Osteoblast (primary cell): ENCODE measurements around the gene KRT85. TPM values are rescaled to one million over a fixed set of nuclear protein-coding genes. Genes with fewer than 3 reads are reported as not detected.
A peak's percentile ranks its signal among the peaks of the same experiment; 100 is the strongest.

ENCODE experiments used
- DNase-seq: peaks from one replicate; pipeline ENCODE4 v3.0.0; 2011; ENCODE audit warnings: low spot score, mixed read lengths; ENCODE audit not compliant: insufficient read length; ENCODE audit errors: missing footprints
- H2AFZ ChIP-seq: 2 replicates; pipeline ENCODE4 v1.6.0; 2011; ENCODE audit warnings: mild to moderate bottlenecking, low read length
- H3K27ac ChIP-seq: 2 replicates; pipeline ENCODE4 v1.5.1; 2011; ENCODE audit warnings: mild to moderate bottlenecking, low read depth, low read length, moderate library complexity
- H3K27me3 ChIP-seq: 2 replicates; pipeline ENCODE4 v1.6.0; 2012; ENCODE audit warnings: mild to moderate bottlenecking, control low read depth, inconsistent platforms, low read length, moderate library complexity; ENCODE audit not compliant: insufficient read depth
- H3K36me3 ChIP-seq: 2 replicates; pipeline ENCODE4 v1.5.1; 2011; ENCODE audit warnings: mild to moderate bottlenecking, low read length, control low read depth, moderate library complexity; ENCODE audit not compliant: insufficient read depth
- H3K4me1 ChIP-seq: 2 replicates; pipeline ENCODE4 v1.5.1; 2011; ENCODE audit warnings: mild to moderate bottlenecking, low read length, control low read depth, moderate library complexity; ENCODE audit not compliant: insufficient read depth
- H3K4me2 ChIP-seq: 2 replicates; pipeline ENCODE4 v1.6.0; 2011; ENCODE audit warnings: mild to moderate bottlenecking, low read length; ENCODE audit not compliant: insufficient read depth
- H3K4me3 ChIP-seq: fragments of 200-600 bp; sonication (generic); 3 replicates; pipeline ENCODE4 v1.5.1; 2012; ENCODE audit warnings: mild to moderate bottlenecking, low read length, inconsistent platforms; ENCODE audit not compliant: insufficient read depth
- H3K79me2 ChIP-seq: 2 replicates; pipeline ENCODE4 v1.6.0; 2012; ENCODE audit warnings: mild to moderate bottlenecking, low read length, control low read depth, inconsistent platforms; ENCODE audit not compliant: insufficient read depth
- H3K9me3 ChIP-seq: 2 replicates; pipeline ENCODE4 v1.5.1; 2011; ENCODE audit warnings: low read depth, low read length, control low read depth
- H4K20me1 ChIP-seq: 2 replicates; pipeline ENCODE4 v1.6.0; 2012; ENCODE audit warnings: mild to moderate bottlenecking, low read length, control low read depth; ENCODE audit not compliant: insufficient read depth
- total RNA-seq: library from RNA; depleted of rRNA; stranded (reverse); fragments of >200 nt; gene quantifications from 2 replicates; pipeline ENCODE4 v1.2.3, GENCODE V29; 2012
- TF ChIP-seq, protein P1 (sequence below): IDR thresholded peaks from 2 replicates; pipeline ENCODE4 v1.5.1; 2011; ENCODE audit warnings: mild to moderate bottlenecking, low read depth, low read length, moderate library complexity; ENCODE audit errors: extremely low read depth

KRT85 gene
- total RNA-seq, 1 donor: not detected

DNA sequence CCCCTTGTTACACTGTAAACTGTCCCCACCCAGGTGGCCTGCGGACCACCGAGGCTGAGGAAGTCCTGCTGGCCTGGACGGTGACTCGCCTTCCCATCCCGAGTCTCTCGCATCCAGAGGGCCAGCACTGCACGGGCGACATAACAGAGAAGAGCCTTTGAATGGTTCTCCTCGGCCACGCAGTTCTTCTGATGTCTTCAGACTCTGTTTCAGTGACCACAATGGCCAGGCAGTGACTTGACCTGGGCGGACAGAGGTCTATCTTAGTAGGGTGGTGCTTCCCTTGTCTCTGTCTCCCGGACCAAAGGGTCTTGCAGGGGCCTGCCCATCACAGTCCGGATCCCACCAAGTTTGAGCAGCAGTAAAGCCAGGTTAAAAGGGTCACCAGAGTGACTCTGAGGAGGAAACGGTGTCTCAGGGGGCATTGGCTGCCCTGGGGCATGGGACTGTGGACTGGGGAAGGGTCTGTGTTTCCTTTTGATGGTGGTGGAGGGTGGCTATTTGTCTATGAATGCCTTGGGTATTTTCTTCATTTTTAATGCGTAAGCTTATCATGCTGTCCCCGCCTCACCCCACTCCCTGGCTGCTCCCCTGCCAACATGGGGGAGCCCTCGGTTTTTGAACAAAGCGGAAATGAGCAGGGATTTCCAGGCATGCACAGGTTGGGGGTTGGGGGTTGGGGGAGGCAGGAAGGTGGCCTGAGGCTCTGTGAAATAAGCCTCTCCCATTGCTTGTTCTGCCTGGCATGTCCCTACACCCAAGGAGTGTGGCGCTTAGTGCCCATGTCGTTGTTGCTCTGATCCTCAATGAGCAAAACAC is 10.3 kb downstream of the KRT85 start:
- Histone ChIP-seq H3K27me3 (peaks cover 44% of the 10 kb centered on the region), H3K36me3 (no peaks in the 10 kb centered on the region), H2AFZ (no peak overlapping the region), H4K20me1 (no peaks in the 10 kb centered on the region), H3K27ac (no peak overlapping the region), H3K4me3 (no peak overlapping the region), H3K4me2 (no peak overlapping the region), H3K4me1 (no peaks in the 10 kb centered on the region), H3K79me2 (no peaks in the 10 kb centered on the region), H3K9me3 (no peaks in the 10 kb centered on the region)
- TF ChIP-seq, protein P1, sequence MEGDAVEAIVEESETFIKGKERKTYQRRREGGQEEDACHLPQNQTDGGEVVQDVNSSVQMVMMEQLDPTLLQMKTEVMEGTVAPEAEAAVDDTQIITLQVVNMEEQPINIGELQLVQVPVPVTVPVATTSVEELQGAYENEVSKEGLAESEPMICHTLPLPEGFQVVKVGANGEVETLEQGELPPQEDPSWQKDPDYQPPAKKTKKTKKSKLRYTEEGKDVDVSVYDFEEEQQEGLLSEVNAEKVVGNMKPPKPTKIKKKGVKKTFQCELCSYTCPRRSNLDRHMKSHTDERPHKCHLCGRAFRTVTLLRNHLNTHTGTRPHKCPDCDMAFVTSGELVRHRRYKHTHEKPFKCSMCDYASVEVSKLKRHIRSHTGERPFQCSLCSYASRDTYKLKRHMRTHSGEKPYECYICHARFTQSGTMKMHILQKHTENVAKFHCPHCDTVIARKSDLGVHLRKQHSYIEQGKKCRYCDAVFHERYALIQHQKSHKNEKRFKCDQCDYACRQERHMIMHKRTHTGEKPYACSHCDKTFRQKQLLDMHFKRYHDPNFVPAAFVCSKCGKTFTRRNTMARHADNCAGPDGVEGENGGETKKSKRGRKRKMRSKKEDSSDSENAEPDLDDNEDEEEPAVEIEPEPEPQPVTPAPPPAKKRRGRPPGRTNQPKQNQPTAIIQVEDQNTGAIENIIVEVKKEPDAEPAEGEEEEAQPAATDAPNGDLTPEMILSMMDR: no peak
- peak; percentile 65 for DNase-seq

DNA sequence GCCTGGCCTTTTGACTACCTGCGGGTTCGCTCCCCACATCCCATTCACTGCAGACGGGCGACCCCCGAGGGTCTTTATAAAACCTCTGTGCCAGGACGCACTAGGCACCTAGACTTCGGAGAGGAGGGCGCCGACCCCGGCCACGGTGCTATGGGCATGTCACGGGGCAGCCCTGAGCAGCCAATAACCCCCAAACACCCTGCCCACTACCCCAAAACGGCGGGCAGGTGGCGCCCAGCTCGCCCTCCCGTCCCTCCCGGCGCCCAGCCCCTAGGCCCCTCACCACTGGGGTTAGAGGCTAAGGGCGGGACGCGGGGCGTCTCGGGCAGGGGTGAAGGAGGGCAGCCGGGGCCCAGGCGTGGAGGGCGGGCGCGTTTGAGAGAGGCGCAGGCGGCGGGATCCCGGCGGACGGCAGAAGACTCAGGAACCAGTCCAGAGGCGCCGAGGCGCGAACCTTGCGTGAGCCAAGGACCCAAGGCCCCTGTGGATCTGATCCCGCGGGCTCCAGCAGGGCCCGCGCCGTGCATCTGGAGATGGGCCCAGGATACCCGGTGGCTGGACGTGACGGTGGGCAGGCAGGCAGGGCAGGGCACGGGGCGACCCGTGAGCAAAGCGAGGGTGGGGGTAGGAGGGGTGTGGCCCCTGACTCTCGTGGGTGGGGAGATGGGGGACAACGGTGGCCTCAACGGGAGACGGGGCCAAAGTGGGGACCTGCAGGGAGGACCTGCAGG is 11.1 kb downstream of the KRT85 start:
- no peak overlapping the region for H3K4me2 ChIP-seq
- no peak overlapping the region for H2AFZ ChIP-seq
- H3K4me1 ChIP-seq: peaks cover 5% of the 10 kb centered on the region
- no peaks in the 10 kb centered on the region for H3K36me3 ChIP-seq
- H3K27ac ChIP-seq: no peak overlapping the region
- peak; percentile 50 for DNase-seq
- H4K20me1 ChIP-seq: no peaks in the 10 kb centered on the region
- H3K27me3 ChIP-seq: peaks cover 48% of the 10 kb centered on the region
- no peaks in the 10 kb centered on the region for H3K9me3 ChIP-seq
- no peak overlapping the region for H3K4me3 ChIP-seq
- TF ChIP-seq, protein P1: no peak
- no peaks in the 10 kb centered on the region for H3K79me2 ChIP-seq

DNA sequence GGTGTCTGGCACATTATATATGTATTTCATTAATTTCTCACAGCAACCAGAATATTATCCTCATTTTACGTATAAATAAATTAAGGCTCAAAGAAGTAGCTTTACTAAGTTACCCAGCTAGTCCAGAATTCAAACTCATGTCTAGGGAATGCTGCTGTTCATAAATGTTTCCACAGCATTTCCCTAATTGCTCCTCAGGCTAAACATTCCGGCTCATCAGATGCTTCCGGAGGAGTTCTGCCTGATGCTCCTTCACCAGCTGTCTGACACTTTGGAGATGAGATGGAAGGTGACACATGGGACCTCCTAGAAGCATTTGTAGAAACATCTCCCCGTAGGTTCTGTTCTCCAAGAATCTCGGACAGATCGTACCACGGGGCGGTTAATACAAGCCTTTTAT is 12.1 kb downstream of the KRT85 start:
- TF ChIP-seq, protein P1: no peak
- Histone ChIP-seq H2AFZ (no peak overlapping the region), H3K79me2 (no peaks in the 10 kb centered on the region), H3K9me3 (no peaks in the 10 kb centered on the region), H3K27ac (no peak overlapping the region), H4K20me1 (no peaks in the 10 kb centered on the region), H3K4me2 (no peak overlapping the region), H3K36me3 (no peaks in the 10 kb centered on the region), H3K27me3 (peaks cover 58% of the 10 kb centered on the region), H3K4me1 (peaks cover 5% of the 10 kb centered on the region), H3K4me3 (no peak overlapping the region)
- no peak for DNase-seq

DNA sequence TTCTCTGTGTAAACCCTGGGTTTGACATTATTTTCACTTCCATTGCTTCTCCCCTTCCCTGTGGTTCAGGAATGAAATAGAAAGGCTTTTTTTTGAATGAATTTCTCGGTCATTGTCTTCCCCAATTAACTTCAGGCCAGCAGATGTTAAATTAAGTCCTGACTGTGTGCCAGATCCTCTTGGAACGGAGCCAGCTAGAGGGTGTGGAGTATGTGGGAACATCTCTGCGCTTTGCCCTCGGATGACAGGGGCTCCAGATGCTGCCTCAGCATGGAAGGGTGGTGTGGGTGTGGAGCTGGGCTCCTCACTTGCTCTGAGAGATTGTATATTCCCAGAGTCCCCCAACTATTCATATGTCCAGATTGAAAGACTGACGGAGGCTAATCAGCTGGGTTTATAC is 13.1 kb downstream of the KRT85 start:
- TF ChIP-seq, protein P1: no peak
- H3K9me3 ChIP-seq: no peaks in the 10 kb centered on the region
- H2AFZ ChIP-seq: no peak overlapping the region
- no peak overlapping the region for H3K4me2 ChIP-seq
- peaks cover 63% of the 10 kb centered on the region for H3K27me3 ChIP-seq
- no peaks in the 10 kb centered on the region for H3K36me3 ChIP-seq
- no peak overlapping the region for H3K4me3 ChIP-seq
- H3K27ac ChIP-seq: no peak overlapping the region
- H3K4me1 ChIP-seq: peaks cover 5% of the 10 kb centered on the region
- H3K79me2 ChIP-seq: no peaks in the 10 kb centered on the region
- no peaks in the 10 kb centered on the region for H4K20me1 ChIP-seq
- DNase-seq: peak; percentile 45
